LNCaP clone FGC (cell line): ENCODE measurements around the gene PLEKHG5.
"Not testable (repeated sequence)": the region's sequence is repeated elsewhere in the genome, so short reads cannot be mapped to it uniquely, and the experiment has no call there.

Experiments used
- DNase-seq: peaks from one replicate; pipeline ENCODE4 v3.0.0-alpha.2; 2011; ENCODE audit warnings: low read depth
- H3K4me3 ChIP-seq: 2 replicates; pipeline ENCODE4 v1.5.1; 2011; ENCODE audit warnings: mild to moderate bottlenecking, low read depth, low read length, control low read depth
- TF ChIP-seq, protein P1 (sequence below): IDR thresholded peaks from 2 replicates; pipeline ENCODE4 v1.5.1; 2012; ENCODE audit warnings: mild to moderate bottlenecking; ENCODE audit not compliant: control insufficient read depth, insufficient read depth; ENCODE audit errors: extremely low read depth

The PLEKHG5 gene

GRCh38 chr1:6437012-6437700 lies 54.3 kb downstream of the PLEKHG5 start:
- not testable (repeated sequence) for DNase-seq, H3K4me3 ChIP-seq
- TF ChIP-seq, protein P1, sequence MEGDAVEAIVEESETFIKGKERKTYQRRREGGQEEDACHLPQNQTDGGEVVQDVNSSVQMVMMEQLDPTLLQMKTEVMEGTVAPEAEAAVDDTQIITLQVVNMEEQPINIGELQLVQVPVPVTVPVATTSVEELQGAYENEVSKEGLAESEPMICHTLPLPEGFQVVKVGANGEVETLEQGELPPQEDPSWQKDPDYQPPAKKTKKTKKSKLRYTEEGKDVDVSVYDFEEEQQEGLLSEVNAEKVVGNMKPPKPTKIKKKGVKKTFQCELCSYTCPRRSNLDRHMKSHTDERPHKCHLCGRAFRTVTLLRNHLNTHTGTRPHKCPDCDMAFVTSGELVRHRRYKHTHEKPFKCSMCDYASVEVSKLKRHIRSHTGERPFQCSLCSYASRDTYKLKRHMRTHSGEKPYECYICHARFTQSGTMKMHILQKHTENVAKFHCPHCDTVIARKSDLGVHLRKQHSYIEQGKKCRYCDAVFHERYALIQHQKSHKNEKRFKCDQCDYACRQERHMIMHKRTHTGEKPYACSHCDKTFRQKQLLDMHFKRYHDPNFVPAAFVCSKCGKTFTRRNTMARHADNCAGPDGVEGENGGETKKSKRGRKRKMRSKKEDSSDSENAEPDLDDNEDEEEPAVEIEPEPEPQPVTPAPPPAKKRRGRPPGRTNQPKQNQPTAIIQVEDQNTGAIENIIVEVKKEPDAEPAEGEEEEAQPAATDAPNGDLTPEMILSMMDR = peak; percentile 50

- not testable (repeated sequence) for DNase-seq
Measured at GRCh38 chr1:6436277-6436676, 55.2 kb downstream of the PLEKHG5 start.

DNA sequence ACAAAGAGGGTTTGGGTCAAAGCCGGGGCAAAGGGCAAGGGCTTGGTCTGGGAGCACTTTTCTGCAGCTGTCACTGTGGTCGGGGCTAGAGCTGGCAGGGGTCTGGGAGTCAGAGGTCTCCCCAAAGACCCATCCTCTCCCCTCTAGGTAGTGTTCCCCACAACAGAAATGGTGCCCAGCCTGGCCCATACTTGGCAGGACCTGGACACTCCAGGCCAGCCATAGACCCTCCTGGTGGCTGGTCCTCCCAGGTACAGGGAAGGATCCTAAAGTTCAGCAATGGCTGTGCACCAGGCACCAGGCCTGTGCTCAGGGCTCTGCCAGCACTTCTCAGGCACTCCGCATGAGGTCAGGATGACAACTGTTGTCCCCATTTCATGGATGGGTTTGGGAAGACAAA lies 55.9 kb downstream of the PLEKHG5 start:
- TF ChIP-seq, protein P1 = no peak
- DNase-seq = no peak
- no peak overlapping the region for H3K4me3 ChIP-seq

More at GRCh38 chr1:6436277-6436676, 55.2 kb downstream of the PLEKHG5 start:
- not testable (repeated sequence) for H3K4me3 ChIP-seq

- no peak for DNase-seq
- TF ChIP-seq, protein P1 = no peak
- no peak overlapping the region for H3K4me3 ChIP-seq
Measured at GRCh38 chr1:6435129-6435528, 56.3 kb downstream of the PLEKHG5 start.

- TF ChIP-seq, protein P1 = no peak
- no peak for DNase-seq
- H3K4me3 ChIP-seq = no peak overlapping the region
Measured at GRCh38 chr1:6434186-6434585, 57.3 kb downstream of the PLEKHG5 start.

GRCh38 chr1:6431645-6432579 lies 59.6 kb downstream of the PLEKHG5 start:
- DNase-seq, H3K4me3 ChIP-seq: not testable (repeated sequence)

- not testable (repeated sequence) for DNase-seq, H3K4me3 ChIP-seq
Measured at GRCh38 chr1:6429660-6430411, 61.6 kb downstream of the PLEKHG5 start.

GRCh38 chr1:6428453-6428852 lies 63.0 kb downstream of the PLEKHG5 start:
- DNase-seq, H3K4me3 ChIP-seq: not testable (repeated sequence)
